Glutamatergic neuron (in vitro differentiated cells): Measurements from ENCODE around the gene DNAJC18. TPM values are rescaled to one million over a fixed set of nuclear protein-coding genes. Genes with fewer than 3 reads are reported as not detected.
A peak's percentile ranks its signal among the peaks of the same experiment; 100 is the strongest.

ENCODE experiments used
- DNase-seq: peaks from one replicate; pipeline ENCODE4 v3.0.0; 2022
- H3K27ac Mint-ChIP-seq: one replicate; pipeline ENCODE4 v1.8.0; 2020; ENCODE audit warnings: mild to moderate bottlenecking, mixed read lengths, inconsistent platforms; ENCODE audit not compliant: unreplicated experiment
- H3K27me3 Mint-ChIP-seq: one replicate; pipeline ENCODE4 v1.8.0; 2020; ENCODE audit warnings: mild to moderate bottlenecking, moderate library complexity, mixed read lengths, inconsistent platforms; ENCODE audit not compliant: unreplicated experiment
- H3K36me3 Mint-ChIP-seq: one replicate; pipeline ENCODE4 v1.8.0; 2020; ENCODE audit warnings: mild to moderate bottlenecking, mixed read lengths, inconsistent platforms; ENCODE audit not compliant: unreplicated experiment
- H3K4me1 Mint-ChIP-seq: one replicate; pipeline ENCODE4 v1.8.0; 2020; ENCODE audit warnings: mild to moderate bottlenecking, low read depth, mixed read lengths, inconsistent platforms; ENCODE audit not compliant: unreplicated experiment
- H3K4me3 Mint-ChIP-seq: one replicate; pipeline ENCODE4 v1.8.0; 2020; ENCODE audit warnings: mild to moderate bottlenecking, mixed read lengths, inconsistent platforms; ENCODE audit not compliant: unreplicated experiment
- H3K9me3 Mint-ChIP-seq: one replicate; pipeline ENCODE4 v1.8.0; 2020; ENCODE audit warnings: mild to moderate bottlenecking, moderate library complexity, mixed read lengths, inconsistent platforms; ENCODE audit not compliant: unreplicated experiment
- CTCF ChIP-seq: fragments of 200-600 bp; sonication (generic); IDR thresholded peaks from one replicate; pipeline ENCODE4 v1.5.0; 2021; ENCODE audit not compliant: partially characterized antibody, unreplicated experiment
- total RNA-seq: library from RNA; stranded (reverse); fragmentation: NEBNext Ultra II Directional; extraction: Animal tissue kit (Norgen Biotek cat#: 25700); gene quantifications from one replicate; pipeline ENCODE4 v1.2.1, GENCODE V29; 2021; ENCODE audit not compliant: unreplicated experiment

Gene DNAJC18
- total RNA-seq, 1 donor from 2014 or later: 55.9 TPM

GRCh38 chr5:139456776-139457175 is 17.5 kb upstream of the DNAJC18 start:
- Mint-ChIP-seq H3K9me3 (no peaks in the 10 kb centered on the region), H3K4me1 (no peaks in the 10 kb centered on the region), H3K27ac (peak overlapping the region; percentile 16), H3K27me3 (peaks cover 1% of the 10 kb centered on the region), H3K36me3 (peaks cover 4% of the 10 kb centered on the region), H3K4me3 (no peak overlapping the region)
- no peak for DNase-seq
- no peak for TF ChIP-seq CTCF

GRCh38 chr5:139454568-139455290 is 15.4 kb upstream of the DNAJC18 start:
- TF ChIP-seq CTCF: no peak
- Mint-ChIP-seq H3K4me1 (no peaks in the 10 kb centered on the region), H3K4me3 (no peak overlapping the region), H3K36me3 (peaks cover 4% of the 10 kb centered on the region), H3K27me3 (no peaks in the 10 kb centered on the region), H3K27ac (no peak overlapping the region), H3K9me3 (no peaks in the 10 kb centered on the region)
- no peak for DNase-seq

- DNase-seq: no peak
- Mint-ChIP-seq H3K9me3 (no peaks in the 10 kb centered on the region), H3K27me3 (no peaks in the 10 kb centered on the region), H3K4me3 (no peak overlapping the region), H3K27ac (no peak overlapping the region), H3K4me1 (no peaks in the 10 kb centered on the region), H3K36me3 (peaks cover 4% of the 10 kb centered on the region)
- no peak for TF ChIP-seq CTCF
Measured at GRCh38 chr5:139453683-139454567, 14.6 kb upstream of the DNAJC18 start.

GRCh38 chr5:139451878-139452660 is 12.7 kb upstream of the DNAJC18 start:
- no peak for DNase-seq
- Mint-ChIP-seq H3K36me3 (peaks cover 4% of the 10 kb centered on the region), H3K4me3 (no peak overlapping the region), H3K9me3 (no peaks in the 10 kb centered on the region), H3K27me3 (no peaks in the 10 kb centered on the region), H3K4me1 (no peaks in the 10 kb centered on the region), H3K27ac (no peak overlapping the region)
- TF ChIP-seq CTCF: no peak
